ENCODE results near the gene RPL15. TPM values are rescaled to one million over a fixed set of nuclear protein-coding genes. Genes with fewer than 3 reads are reported as not detected.
"Not testable (repeated sequence)": the region's sequence is repeated elsewhere in the genome, so short reads cannot be mapped to it uniquely, and the experiment has no call there.

Gene RPL15
- total RNA-seq, 1 donor from 2014 or later, result 1,872 TPM

DNA sequence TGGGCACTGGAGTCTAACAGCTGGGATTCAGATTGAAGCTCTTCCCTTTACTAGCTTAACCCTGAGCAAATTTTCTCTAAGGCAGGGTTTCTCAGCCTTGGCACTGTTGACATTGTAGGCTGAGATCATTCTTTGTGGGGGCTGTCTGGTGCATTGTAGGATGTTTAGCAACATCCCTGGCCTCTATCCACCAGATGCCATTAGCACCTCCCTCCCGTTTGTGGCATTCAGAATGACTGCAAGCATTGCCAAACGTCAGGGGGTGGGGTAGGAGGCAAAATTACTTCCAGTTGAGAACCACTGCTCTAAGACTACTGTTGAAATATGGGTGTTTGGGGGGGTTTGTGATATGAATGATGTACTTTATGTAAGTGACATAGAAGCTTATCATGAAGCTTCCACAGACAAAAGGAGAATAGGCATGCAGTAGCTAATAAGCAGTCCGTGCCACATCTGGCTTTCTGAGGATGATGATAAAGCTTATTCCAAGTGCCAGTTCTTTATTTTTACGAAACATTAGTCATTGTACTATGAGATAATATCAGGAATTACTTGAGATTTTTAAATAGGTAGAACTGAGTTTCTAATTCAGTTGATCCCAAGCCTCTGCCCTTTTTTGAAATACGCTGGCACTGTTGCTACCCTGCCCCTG, 39.5 kb upstream of the RPL15 start:
- Mint-ChIP-seq H3K4me1 (ENCODE audit: unreplicated experiment) (peaks cover 32% of the 10 kb centered on the region), H3K27ac (ENCODE audit: unreplicated experiment) (no peak overlapping the region), H3K9me3 (ENCODE audit: unreplicated experiment) (no peaks in the 10 kb centered on the region), H3K36me3 (ENCODE audit: unreplicated experiment) (peaks cover 17% of the 10 kb centered on the region), H3K27me3 (ENCODE audit: unreplicated experiment) (no peaks in the 10 kb centered on the region), H3K4me3 (ENCODE audit: unreplicated experiment) (no peak overlapping the region)
- TF ChIP-seq, protein P1, sequence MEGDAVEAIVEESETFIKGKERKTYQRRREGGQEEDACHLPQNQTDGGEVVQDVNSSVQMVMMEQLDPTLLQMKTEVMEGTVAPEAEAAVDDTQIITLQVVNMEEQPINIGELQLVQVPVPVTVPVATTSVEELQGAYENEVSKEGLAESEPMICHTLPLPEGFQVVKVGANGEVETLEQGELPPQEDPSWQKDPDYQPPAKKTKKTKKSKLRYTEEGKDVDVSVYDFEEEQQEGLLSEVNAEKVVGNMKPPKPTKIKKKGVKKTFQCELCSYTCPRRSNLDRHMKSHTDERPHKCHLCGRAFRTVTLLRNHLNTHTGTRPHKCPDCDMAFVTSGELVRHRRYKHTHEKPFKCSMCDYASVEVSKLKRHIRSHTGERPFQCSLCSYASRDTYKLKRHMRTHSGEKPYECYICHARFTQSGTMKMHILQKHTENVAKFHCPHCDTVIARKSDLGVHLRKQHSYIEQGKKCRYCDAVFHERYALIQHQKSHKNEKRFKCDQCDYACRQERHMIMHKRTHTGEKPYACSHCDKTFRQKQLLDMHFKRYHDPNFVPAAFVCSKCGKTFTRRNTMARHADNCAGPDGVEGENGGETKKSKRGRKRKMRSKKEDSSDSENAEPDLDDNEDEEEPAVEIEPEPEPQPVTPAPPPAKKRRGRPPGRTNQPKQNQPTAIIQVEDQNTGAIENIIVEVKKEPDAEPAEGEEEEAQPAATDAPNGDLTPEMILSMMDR (IDR thresholded peaks at IDR 0.05), result no peak
- DNase-seq (ENCODE audit: extremely low spot score, unreplicated experiment), result no peak

- no peak overlapping the region for H3K27ac Mint-ChIP-seq (ENCODE audit: unreplicated experiment)
Measured at GRCh38 chr3:23879485-23879884, 37.4 kb upstream of the RPL15 start.

GRCh38 chr3:23880703-23881339, 36.1 kb upstream of the RPL15 start:
- Mint-ChIP-seq H3K4me1 (ENCODE audit: unreplicated experiment) (peaks cover 19% of the 10 kb centered on the region), H3K27ac (ENCODE audit: unreplicated experiment) (no peak overlapping the region), H3K4me3 (ENCODE audit: unreplicated experiment) (no peak overlapping the region), H3K27me3 (ENCODE audit: unreplicated experiment) (no peaks in the 10 kb centered on the region), H3K36me3 (ENCODE audit: unreplicated experiment) (peaks cover 17% of the 10 kb centered on the region), H3K9me3 (ENCODE audit: unreplicated experiment) (no peaks in the 10 kb centered on the region)
- no peak for DNase-seq (ENCODE audit: extremely low spot score, unreplicated experiment)
- TF ChIP-seq, protein P1 (IDR thresholded peaks at IDR 0.05), result no peak

More at GRCh38 chr3:23879485-23879884, 37.4 kb upstream of the RPL15 start:
- no peaks in the 10 kb centered on the region for H3K9me3 Mint-ChIP-seq (ENCODE audit: unreplicated experiment)
- no peaks in the 10 kb centered on the region for H3K27me3 Mint-ChIP-seq (ENCODE audit: unreplicated experiment)
- peaks cover 23% of the 10 kb centered on the region for H3K4me1 Mint-ChIP-seq (ENCODE audit: unreplicated experiment)
- TF ChIP-seq, protein P1 (IDR thresholded peaks at IDR 0.05), result no peak
- H3K4me3 Mint-ChIP-seq (ENCODE audit: unreplicated experiment), result no peak overlapping the region
- DNase-seq (ENCODE audit: extremely low spot score, unreplicated experiment), result no peak
- H3K36me3 Mint-ChIP-seq (ENCODE audit: unreplicated experiment), result peaks cover 17% of the 10 kb centered on the region

GRCh38 chr3:23881993-23882392, 34.9 kb upstream of the RPL15 start:
- not testable (repeated sequence) for H3K4me1 Mint-ChIP-seq (ENCODE audit: unreplicated experiment); H3K4me3 Mint-ChIP-seq (ENCODE audit: unreplicated experiment); H3K27me3 Mint-ChIP-seq (ENCODE audit: unreplicated experiment); DNase-seq (ENCODE audit: extremely low spot score, unreplicated experiment); H3K27ac Mint-ChIP-seq (ENCODE audit: unreplicated experiment); H3K9me3 Mint-ChIP-seq (ENCODE audit: unreplicated experiment)
- peaks cover 20% of the 10 kb centered on the region for H3K36me3 Mint-ChIP-seq (ENCODE audit: unreplicated experiment)

GRCh38 chr3:23882487-23882918, 34.4 kb upstream of the RPL15 start:
- Mint-ChIP-seq H3K4me1 (ENCODE audit: unreplicated experiment) (peaks cover 4% of the 10 kb centered on the region), H3K36me3 (ENCODE audit: unreplicated experiment) (peaks cover 20% of the 10 kb centered on the region), H3K9me3 (ENCODE audit: unreplicated experiment) (no peaks in the 10 kb centered on the region), H3K27me3 (ENCODE audit: unreplicated experiment) (no peaks in the 10 kb centered on the region), H3K4me3 (ENCODE audit: unreplicated experiment) (no peak overlapping the region), H3K27ac (ENCODE audit: unreplicated experiment) (no peak overlapping the region)
- no peak for DNase-seq (ENCODE audit: extremely low spot score, unreplicated experiment)
- TF ChIP-seq, protein P1 (IDR thresholded peaks at IDR 0.05), result no peak
